Measurements from ENCODE around the gene KCMF1.

- TF ChIP-seq ZNF274 (IDR thresholded peaks at IDR 0.05; ENCODE audit: low read depth, low read length), result no peak
- no peak for TF ChIP-seq SUZ12 (IDR thresholded peaks at IDR 0.05; ENCODE audit: extremely low read depth, insufficient read depth, insufficient read length)
- TF ChIP-seq YY1 (IDR thresholded peaks at IDR 0.05; ENCODE audit: insufficient read depth, insufficient read length), result no peak
Measured at GRCh38 chr2:84986018-84986417, 15.1 kb downstream of the KCMF1 start.
